Activated CD4-positive, CD25-positive, alpha-beta regulatory T cell treated with anti-CD3 and anti-CD28 coated beads, Interleukin-2, amount 50 U/mL, for 16 hours (primary cell): ENCODE measurements around the gene SLC7A1.

ENCODE experiments used
- DNase-seq: peaks from one replicate; pipeline ENCODE4 v3.0.0-alpha.2; 2020; ENCODE audit warnings: low read depth, low spot score

The SLC7A1 gene

DNA sequence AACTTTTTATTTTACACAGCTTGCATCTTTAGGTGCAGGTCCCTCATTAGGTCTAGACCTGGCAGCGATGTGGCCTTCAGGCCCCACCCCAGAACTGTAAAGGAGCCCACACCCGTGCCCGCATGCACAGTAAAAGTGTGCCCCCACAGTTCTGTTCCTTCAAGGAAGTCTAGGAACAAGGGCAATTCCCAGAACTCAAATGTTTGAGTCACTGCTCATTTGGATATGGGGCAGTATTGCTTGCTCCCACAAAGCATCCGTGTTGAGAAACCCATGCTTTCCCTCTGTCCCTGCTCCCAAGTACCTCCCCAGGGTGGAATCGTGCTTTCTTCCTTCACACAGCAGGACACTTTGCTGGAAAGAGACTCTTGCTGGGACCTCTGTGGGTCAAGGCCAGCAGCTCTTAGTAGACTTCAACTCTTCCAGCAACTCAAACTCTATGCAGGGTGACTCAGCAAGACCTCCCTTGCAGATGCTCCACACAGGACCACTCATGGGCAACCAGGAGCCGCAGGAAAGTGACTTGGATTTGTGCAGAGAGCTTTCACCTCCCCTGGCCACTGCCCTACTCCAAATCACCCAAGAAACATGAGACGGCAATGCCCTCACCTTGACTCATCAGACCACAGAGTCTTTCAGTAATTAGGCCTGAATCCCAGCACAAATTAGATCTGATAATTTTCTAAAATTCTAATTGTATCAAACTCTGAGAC, 12.3 kb downstream of the SLC7A1 start:
- no peak for DNase-seq

- no peak for DNase-seq
Observed at GRCh38 chr13:29582171-29582570, 13.3 kb downstream of the SLC7A1 start.

GRCh38 chr13:29581666-29582065, 13.8 kb downstream of the SLC7A1 start:
- no peak for DNase-seq

DNA sequence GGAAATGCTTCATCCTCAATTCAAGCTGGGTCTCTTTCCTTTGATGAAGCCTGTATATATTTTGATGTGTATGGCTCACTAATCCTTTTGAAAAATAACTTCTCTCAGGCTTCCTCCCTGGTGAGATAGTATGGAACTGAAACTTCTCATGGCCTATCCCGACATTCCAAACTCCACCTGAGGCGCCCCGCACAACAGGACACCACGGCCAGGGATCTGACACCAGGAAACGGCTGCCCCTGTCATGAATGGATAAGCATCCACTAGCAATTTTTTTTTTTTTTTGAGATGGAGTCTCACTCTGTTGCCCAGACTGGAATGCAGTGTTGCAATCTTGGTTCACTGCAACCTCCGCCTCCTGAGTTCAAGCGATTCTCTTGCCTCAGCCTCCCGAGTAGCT, 16.4 kb downstream of the SLC7A1 start:
- no peak for DNase-seq

DNA sequence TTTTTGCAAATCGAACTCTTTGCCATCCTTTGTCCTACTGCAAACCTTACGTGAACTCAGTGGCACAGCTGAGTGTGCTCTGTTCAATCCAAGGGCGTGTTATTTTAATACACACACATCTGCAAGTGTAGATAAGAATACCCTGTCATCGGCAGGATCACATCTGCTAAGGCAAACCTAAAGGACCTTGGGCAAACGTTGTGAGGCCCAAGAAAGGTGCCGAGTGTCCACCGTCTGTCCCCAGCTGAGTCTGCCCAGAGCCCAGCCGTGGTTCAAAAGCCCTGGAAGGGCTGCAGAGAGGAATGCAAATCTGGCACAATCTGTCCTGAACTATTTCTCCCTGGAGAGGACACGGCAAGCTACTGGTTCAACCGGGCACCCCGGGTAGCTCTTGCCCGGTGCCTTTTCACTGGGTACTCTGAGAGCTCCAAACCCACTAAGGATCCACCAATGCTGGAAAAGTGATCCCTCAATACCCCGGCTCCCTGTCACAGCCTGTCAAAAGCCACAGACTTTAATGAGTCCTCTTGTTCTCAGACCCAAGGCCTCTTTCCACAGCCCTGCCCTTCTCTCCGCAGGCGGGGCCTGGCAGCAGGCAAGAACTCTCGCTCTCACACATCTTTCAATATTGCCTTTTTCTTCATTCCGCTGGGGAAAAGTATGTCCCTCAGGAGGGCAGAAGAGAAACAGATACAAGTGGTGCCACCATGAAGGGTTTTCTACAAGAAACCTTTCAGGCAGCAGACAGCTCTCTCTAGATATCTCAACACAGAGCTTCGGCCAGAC, 17.0 kb downstream of the SLC7A1 start:
- no peak for DNase-seq

DNA sequence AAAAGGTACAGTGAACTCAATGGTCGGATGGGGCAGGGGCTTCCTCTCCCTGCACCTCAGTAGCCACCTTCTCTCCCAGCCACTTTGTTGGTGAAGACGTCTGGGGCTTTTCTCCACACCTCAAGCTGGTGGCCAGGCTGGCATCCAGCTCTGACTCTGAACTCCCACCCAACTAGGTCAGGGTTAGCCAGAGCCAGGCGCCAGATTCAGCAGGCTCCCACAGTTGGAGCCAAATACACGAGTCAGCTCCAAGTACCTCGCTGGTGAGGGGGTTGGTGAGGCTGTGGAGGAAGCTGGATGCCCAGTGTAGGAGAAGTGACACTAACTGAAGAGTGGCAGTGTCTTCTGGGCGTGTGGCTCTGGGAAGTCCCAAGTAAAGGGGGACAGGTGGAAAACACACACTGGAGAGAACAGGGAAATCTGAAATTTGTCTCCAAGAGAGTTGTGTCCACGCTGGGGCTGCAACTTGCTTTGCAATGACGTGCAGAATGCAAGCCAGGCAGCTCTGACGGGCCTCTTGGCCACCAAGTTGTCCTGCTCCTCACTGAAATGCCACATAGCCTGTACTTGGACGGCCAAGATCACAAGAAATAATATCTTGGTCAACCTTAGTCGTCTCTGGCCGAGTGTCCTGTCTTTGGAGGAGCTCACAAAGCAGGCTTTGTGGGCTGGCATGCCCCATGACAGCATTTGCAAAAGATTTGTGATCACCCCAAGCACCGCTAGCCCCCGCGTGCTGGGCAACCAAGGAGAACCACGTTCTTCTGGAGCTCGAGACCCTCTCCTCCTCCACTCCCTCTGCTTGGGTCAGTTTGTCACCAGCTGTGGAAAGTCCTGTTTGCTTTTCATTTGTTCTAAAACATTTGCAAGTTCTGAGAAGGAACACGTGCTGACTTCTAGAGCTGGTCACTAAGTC, 18.1 kb downstream of the SLC7A1 start:
- DNase-seq, result no peak

- no peak for DNase-seq
Observed at GRCh38 chr13:29576581-29576980, 18.9 kb downstream of the SLC7A1 start.

- DNase-seq, result no peak
Observed at GRCh38 chr13:29575098-29575497, 20.4 kb downstream of the SLC7A1 start.

DNA sequence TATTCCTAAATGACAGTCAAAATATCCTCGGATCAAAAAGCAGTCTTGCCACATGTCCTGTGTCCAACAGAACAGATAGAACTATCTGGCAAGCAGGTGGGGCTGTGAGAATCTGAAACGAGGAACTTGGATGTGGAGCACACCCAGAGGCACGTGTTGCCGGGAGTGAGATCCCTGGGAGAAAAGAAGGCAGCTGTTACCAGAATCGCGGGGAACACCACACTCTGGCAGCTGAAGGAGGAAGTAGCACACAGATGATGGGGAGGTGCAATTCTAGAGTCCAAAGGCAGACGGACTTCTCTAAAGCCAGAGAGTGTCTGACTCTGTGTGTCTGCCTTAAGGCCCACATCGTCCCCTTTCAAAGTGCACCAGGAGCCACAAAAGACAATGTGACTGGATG, 22.3 kb downstream of the SLC7A1 start:
- DNase-seq, result no peak

DNA sequence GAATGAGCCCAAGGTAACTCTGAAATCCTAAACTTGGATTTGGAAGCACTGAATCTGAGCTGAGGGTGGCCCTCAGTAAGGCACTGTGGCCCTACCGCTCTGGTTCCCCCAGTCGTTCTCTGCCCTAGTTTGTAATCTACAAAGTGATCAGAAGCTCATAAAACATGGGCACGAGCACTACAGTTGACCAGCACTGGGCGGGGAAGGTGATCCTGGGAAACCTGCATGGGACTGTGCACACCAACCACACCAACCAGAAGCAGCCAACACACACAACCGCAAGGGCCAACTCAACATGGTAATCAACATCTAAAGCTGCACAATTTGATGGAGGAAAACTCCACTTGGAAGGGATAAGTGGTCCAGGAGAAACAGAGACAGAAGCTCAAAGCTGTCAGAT, 22.9 kb downstream of the SLC7A1 start:
- DNase-seq, result no peak

- no peak for DNase-seq
Observed at GRCh38 chr13:29571876-29572570, 23.5 kb downstream of the SLC7A1 start.

- DNase-seq, result no peak
Observed at GRCh38 chr13:29570051-29570654, 25.3 kb downstream of the SLC7A1 start.

DNA sequence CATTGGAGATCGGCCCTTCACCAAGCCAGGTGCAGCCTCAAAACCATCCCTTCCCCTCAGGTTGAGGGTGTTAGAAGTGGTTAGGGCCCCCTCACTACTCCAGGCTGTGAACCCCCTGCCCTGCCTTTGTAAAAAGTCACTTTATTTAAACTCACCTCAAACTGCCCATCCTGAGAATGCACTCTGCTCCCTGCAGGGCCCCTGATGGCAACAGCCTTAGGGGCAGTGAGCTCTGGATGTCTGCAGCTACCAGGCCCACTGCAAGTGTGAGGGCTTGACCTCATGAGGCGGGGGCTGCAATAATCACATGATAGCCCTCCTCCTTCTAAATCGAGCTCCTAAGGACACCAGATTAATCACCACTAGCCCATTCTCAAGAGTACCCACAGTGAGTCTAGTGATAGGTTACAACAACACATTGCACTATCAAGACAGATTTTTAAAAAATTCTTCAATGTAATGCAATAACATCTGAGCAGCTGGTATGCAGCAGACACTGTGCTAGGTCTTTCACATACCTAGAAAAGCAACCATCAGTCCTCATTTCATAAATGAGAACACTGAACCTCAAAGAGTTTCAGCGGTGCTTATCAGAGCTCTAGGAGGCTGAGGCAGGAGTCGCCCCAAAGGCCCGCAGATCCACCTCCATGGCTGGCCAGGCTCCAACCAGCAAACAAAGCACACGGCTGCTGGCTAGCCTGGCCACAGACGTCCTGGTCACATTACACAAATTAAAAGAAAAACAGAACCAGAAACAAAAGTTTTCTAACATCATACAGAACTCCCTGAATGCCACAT, 26.0 kb downstream of the SLC7A1 start:
- DNase-seq, result no peak

- DNase-seq, result no peak
Observed at GRCh38 chr13:29568731-29569130, 26.8 kb downstream of the SLC7A1 start.

- no peak for DNase-seq
Observed at GRCh38 chr13:29567411-29567810, 28.1 kb downstream of the SLC7A1 start.

DNA sequence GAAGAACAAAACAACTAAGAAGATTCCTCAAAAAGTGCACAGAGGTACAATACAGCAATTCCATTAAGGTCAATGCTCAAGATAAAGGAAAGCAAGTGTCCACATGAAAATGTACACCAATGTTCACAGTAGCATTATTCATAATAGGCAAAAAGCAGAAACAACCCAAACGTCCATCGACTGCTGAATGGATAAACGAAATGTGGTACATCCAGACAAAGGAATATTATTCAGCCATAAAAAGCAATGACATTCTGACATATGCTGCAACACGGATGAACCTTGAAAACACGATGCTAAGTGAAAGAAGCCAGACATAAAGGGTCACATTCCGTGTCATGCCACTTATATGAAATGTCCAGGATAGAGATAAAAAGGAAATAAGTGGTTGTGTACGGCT, 29.3 kb downstream of the SLC7A1 start:
- no peak for DNase-seq

GRCh38 chr13:29564818-29565217, 30.7 kb downstream of the SLC7A1 start:
- DNase-seq, result no peak

DNA sequence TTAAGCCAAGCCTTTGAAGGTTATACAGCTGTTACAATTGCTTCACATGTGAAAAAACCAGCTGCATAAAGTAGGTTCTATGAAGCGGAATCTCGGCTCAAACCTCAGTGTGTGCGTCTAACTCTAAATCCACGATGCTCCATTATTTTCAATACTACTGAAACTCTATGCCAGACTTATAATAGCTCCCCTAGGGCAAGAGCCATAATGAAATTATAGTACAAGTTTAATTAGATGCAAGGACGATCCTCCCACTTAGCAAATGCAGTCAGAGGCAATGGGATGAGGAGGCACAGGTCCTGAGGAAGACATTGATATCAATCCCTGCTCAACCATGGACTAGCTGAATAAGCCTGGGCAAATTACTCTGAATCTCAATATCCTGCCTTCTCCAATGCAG, 31.1 kb downstream of the SLC7A1 start:
- no peak for DNase-seq

- DNase-seq, result no peak
Observed at GRCh38 chr13:29563941-29564340, 31.5 kb downstream of the SLC7A1 start.

DNA sequence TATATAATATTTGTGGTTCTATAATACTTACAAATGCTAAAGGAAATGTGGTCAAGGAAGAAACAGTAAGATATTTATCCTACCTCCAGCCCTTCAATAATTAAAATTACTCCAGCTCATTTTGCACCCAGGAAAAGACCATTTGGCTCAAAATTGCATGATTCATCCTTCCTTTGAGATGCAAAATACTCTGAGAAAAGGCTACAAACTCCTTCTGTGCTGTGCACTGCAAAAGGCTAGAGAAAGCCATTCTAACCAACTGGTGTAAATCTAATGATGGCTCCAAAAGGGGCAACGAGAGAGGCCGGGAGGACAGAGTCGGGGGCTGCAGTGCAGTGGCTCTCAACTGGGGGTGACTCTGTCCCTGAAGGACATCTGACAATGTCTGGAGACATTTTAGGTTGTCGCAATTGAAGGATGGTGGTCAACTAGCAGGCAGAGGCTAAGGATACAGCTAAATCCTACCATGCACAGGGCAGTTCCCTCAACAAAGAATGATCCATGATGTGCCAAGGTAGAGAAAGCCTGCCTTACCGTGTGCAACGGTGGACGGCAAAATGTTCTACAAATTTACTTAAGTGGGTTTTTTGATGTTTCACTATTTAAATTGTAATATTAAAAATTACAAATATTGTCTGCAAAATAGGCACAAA, 32.6 kb downstream of the SLC7A1 start:
- DNase-seq, result no peak
